Measurements from ENCODE around the gene INSYN2A.

INSYN2A gene

DNA sequence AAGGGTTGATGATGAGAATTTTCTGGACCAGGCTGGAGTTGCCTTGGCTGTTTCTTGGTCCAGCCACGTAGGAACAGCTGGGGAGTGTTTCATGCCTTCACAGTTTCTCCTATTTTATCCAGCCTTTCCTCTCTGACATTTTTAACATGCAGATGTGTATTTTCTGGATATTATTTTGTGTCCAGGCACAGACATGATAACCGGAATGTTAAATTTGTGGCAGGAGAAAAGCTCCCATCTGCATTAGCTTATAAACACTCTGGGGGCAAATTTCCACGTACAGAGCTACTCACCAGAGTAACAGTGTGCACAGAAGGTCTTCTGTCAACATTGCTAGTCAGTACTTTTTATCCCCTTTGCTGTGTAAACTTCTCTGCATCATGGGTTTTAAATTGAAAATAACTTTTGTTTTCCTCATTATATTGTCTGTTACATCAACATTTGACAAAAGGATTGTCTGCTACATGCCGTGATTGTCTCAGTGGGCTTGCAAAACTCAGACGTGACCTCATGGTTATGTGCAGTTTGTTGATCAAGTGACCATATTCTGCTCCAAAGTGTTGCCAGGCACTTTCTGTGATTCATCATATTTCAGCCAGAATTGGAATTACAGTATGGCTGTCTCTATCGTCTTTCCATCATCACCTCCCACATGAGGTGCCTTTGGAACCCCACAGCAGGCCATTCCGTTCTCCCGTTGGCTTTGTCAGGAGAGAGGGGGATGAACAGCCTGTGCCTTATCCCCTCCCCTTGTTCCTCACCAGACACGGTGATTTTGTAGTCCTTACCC, 41.4 kb downstream of the INSYN2A start:
- no peaks in the 10 kb centered on the region for H3K27me3 Mint-ChIP-seq
- H3K4me3 Mint-ChIP-seq, result no peak overlapping the region
- no peaks in the 10 kb centered on the region for H3K4me1 Mint-ChIP-seq
- H3K36me3 Mint-ChIP-seq, result no peaks in the 10 kb centered on the region
- no peaks in the 10 kb centered on the region for H3K9me3 Mint-ChIP-seq
- no peak for ATAC-seq (ENCODE audit: low read depth)
- DNase-seq (ENCODE audit: low spot score in 2 of 2), result no peak
- no peak overlapping the region for H3K27ac Mint-ChIP-seq

DNA sequence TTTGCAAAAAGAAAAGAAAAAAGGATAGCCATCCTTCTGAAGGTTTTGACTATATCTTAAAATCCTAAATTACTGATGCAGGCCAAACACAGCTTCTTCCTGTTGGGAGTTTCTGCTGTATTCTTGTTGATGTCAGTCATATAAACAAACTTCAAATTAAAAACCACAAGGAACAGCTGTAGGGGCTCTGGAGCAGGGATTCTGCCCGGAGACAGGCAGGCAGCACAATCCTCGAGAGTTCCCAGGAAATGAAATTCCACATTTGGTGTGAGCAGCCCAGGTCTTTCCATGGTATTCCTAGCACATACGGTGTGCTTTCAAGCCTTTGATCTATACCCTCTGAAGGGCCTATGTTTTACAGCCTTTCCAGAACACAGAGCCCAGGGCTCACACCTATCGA, 43.2 kb downstream of the INSYN2A start:
- Mint-ChIP-seq H3K4me3 (no peak overlapping the region), H3K9me3 (no peaks in the 10 kb centered on the region), H3K27ac (no peak overlapping the region), H3K27me3 (no peaks in the 10 kb centered on the region), H3K36me3 (no peaks in the 10 kb centered on the region), H3K4me1 (no peaks in the 10 kb centered on the region)
- DNase-seq (ENCODE audit: low spot score in 2 of 2), result no peak
- no peak for ATAC-seq (ENCODE audit: low read depth)

DNA sequence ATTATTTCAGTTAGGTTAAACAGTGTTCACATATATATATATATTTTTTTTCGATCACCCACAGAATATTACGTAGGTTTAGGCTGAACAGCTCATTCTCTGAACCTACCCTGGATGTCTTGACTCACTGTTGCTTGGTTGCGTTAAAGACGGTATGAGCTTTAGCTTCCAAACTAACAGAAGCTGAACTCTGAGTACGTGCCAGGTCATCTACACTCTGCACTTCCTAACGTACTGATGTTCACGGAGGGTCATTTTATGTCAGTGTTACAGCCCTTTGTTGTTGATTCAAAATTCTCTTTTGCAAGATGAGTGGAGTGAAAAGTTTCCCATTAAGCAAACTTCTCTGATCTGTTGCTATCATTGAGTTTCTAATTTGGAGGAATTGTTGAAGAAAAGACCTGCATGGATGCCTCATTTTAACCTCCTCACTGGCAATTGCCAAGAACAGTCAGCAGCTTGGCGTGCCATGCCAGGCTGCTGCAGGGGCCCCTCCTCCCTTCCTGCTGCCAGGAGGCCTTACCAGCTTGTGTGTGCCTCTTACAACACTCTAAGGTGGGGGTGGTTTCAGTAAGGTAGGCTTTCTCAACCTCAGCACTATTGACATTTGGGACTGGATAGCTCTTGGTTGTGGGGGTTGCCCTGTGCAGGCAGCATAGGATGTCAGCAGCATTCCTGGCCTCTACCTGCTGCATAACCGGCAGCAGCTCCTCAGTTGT, 44.3 kb downstream of the INSYN2A start:
- no peak overlapping the region for H3K4me3 Mint-ChIP-seq
- H3K4me1 Mint-ChIP-seq, result no peaks in the 10 kb centered on the region
- H3K27me3 Mint-ChIP-seq, result no peaks in the 10 kb centered on the region
- no peaks in the 10 kb centered on the region for H3K9me3 Mint-ChIP-seq
- no peak for DNase-seq (ENCODE audit: low spot score in 2 of 2)
- no peak overlapping the region for H3K27ac Mint-ChIP-seq
- H3K36me3 Mint-ChIP-seq, result no peaks in the 10 kb centered on the region
- no peak for ATAC-seq (ENCODE audit: low read depth)

DNA sequence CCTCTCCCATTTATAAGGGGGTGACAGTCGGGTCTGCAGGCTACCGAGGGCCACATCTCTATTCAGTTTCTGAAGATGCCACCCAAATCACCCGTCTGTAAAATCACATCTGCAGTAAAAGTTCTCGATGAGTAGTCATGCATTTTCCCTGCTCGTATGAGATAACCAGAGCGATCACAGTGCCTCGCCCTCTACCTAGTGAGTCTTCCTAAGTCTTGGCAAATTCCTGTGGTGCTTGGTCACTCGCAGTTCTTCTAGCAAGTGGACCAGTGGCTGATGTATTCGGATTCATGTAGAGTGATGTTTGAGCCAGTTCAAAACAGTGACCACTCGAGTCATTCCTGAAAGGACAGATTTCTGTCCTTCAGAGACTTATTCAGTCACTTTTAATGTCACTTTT, 44.9 kb downstream of the INSYN2A start:
- Mint-ChIP-seq H3K27me3 (no peaks in the 10 kb centered on the region), H3K4me3 (no peak overlapping the region), H3K4me1 (no peaks in the 10 kb centered on the region), H3K9me3 (no peaks in the 10 kb centered on the region), H3K36me3 (no peaks in the 10 kb centered on the region), H3K27ac (no peak overlapping the region)
- no peak for ATAC-seq (ENCODE audit: low read depth)
- DNase-seq (ENCODE audit: low spot score in 2 of 2), result no peak

DNA sequence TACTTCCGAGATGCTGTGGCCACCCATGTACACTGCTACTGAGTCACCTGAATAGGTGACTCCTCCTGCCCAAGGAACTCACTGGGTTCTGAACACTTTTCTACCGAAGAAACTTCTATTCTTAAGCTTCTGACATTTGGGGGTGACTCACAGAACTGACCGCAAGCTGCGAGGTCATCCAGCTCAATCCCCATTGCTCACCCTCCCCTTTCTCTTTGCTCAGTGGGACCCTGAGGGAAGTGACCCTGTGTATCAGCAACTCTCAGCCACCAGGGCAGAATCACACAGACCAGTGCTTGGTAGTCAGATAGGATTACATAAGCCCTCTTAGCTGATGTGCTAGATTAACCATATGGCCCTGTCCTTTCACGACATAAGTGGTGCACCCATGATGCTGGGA, 46.3 kb downstream of the INSYN2A start:
- no peaks in the 10 kb centered on the region for H3K27me3 Mint-ChIP-seq
- DNase-seq (ENCODE audit: low spot score in 2 of 2) (no peak), ATAC-seq (ENCODE audit: low read depth) (no peak)
- no peaks in the 10 kb centered on the region for H3K9me3 Mint-ChIP-seq
- no peaks in the 10 kb centered on the region for H3K36me3 Mint-ChIP-seq
- H3K27ac Mint-ChIP-seq, result no peak overlapping the region
- no peaks in the 10 kb centered on the region for H3K4me1 Mint-ChIP-seq
- no peak overlapping the region for H3K4me3 Mint-ChIP-seq

DNA sequence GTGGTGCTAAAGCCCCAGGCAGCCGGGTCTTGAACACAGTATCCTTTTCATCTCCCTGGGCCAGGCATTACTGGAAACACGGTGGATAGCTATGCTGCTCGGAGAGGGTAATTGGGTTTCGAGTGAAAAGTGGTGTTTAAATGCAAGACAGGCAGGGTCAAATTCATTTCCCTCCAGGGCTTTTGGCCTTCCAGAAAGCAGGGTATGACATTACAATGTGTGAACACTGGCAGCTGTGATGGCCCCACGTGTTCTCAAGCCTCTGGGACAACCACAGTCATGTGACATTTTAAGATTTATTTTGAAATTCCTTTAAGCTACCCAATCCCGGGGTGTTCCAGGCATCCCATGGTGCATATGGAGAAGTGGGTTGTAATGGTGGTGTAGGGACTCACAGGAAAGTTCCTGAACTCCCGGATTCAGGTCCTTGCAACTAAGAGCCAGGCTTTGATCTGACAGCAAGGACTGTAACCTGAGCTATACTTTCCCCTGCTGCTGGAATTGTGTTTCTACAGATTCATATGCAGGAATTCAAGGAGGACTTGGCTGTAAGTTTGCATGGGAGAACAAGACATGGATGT, 46.8 kb downstream of the INSYN2A start:
- ATAC-seq (ENCODE audit: low read depth) (no peak), DNase-seq (ENCODE audit: low spot score in 2 of 2) (no peak)

DNA sequence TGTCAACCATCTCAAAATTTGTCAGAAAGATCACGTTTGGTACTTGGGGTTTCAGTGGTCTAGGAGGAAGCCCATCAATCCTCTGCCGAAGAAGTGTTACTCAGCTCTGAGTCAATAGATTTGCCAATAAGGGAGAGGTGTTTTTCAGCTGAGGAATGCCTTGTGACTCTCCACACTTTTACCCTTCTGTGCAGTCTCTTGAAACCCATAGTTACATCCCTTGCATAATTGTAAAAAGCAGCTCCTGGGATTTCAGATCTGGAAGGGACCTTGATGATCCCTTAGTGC, 47.5 kb downstream of the INSYN2A start:
- ATAC-seq (ENCODE audit: low read depth) (no peak), DNase-seq (ENCODE audit: low spot score in 2 of 2) (no peak)
- Mint-ChIP-seq H3K27ac (no peak overlapping the region), H3K9me3 (peaks cover 2% of the 10 kb centered on the region), H3K4me3 (no peak overlapping the region), H3K36me3 (no peaks in the 10 kb centered on the region), H3K4me1 (no peaks in the 10 kb centered on the region), H3K27me3 (no peaks in the 10 kb centered on the region)

More for the DNA sequence above, 46.8 kb downstream of the INSYN2A start:
- Mint-ChIP-seq H3K27ac (no peak overlapping the region), H3K4me1 (no peaks in the 10 kb centered on the region), H3K4me3 (no peak overlapping the region), H3K9me3 (no peaks in the 10 kb centered on the region), H3K36me3 (no peaks in the 10 kb centered on the region), H3K27me3 (no peaks in the 10 kb centered on the region)

DNA sequence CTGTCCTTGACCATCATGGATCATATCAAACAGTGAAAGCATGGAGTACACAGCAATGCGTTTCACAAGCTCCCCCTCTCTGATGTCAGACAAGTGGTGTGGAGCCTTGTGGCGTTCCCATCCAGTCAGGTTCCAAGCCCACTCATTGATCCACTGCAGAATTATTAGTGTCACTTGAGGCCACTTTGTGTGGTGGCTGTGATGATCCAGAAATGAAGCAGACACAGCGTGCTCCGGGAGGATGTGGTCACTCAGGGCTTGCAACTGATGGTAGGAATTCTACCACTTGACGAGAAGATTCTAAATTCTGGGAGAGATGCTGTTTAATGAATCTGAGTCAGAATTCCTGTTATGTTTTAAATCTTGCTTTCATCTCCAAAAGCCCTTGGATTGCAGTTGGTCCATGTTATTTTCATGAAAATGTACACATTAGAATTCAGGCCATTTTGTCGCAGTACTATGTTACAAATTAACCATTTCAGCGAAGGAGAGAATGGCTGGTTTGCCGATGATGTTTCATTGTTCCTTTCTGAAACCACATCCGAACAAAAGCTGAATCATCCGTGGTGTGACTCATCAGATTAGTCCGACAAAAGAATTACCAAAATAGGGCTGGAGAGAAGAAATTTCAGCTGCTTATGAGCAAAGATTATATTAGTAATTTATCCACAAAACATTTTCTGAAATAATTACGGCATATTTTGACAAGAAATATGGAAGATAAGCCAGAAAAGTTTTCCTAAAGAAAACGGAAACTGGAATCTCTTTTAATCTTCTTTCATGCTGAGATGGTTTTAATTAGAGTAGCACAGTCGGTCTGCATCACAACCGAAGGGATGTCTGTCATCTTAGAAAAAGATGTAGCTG, 48.1 kb downstream of the INSYN2A start:
- no peaks in the 10 kb centered on the region for H3K4me1 Mint-ChIP-seq
- peaks cover 2% of the 10 kb centered on the region for H3K9me3 Mint-ChIP-seq
- no peaks in the 10 kb centered on the region for H3K36me3 Mint-ChIP-seq
- DNase-seq (ENCODE audit: low spot score in 2 of 2) (no peak), ATAC-seq (ENCODE audit: low read depth) (no peak)
- no peak overlapping the region for H3K4me3 Mint-ChIP-seq
- no peaks in the 10 kb centered on the region for H3K27me3 Mint-ChIP-seq
- no peak overlapping the region for H3K27ac Mint-ChIP-seq

DNA sequence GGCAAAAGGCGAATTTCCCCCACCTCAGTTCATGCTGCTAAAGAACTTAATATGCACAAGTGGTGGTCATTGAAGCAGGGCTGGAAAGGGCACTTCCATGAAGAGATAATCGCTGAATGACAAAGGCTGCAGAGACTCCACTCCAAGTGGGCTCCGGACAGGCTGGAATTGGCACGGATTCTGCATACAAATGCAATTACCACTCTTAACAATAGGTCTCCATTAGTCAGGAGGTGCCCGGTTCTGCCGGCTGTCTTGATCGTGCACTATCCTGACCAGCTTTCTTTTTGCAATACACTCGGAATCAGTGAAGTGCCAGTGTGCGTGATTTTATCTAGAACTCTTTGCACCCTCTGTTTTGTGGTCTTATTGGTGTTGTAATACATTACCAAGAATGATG, 49.7 kb downstream of the INSYN2A start:
- no peak overlapping the region for H3K4me3 Mint-ChIP-seq
- ATAC-seq (ENCODE audit: low read depth) (no peak), DNase-seq (ENCODE audit: low spot score in 2 of 2) (no peak)
- peaks cover 2% of the 10 kb centered on the region for H3K9me3 Mint-ChIP-seq
- no peaks in the 10 kb centered on the region for H3K4me1 Mint-ChIP-seq
- no peaks in the 10 kb centered on the region for H3K27me3 Mint-ChIP-seq
- H3K36me3 Mint-ChIP-seq, result no peaks in the 10 kb centered on the region
- no peak overlapping the region for H3K27ac Mint-ChIP-seq
